T-helper 2 cell (primary cell): Measurements from ENCODE around the gene SLC50A1.

Experiments
- DNase-seq, 5 experiments: peaks; one replicate each; pipeline versions ENCODE4 v3.0.0 to v3.0.0-alpha.2; 2012 to 2022

SLC50A1 gene

DNA sequence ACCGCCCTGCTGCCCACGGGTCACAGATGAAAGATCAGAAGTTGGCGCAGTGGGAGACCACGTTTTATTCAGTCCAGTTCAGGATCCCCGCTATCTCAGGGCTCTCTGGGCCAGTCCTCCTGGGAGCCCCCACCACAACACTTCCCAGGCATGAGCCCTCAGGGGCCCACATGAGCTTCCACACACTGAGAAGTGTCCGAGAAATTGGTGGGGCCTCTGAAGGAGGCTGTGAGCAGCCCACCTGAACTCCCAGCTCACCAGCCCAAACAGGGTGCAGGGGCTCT lies 50.1 kb downstream of the SLC50A1 start:
- no peak for DNase-seq

DNA sequence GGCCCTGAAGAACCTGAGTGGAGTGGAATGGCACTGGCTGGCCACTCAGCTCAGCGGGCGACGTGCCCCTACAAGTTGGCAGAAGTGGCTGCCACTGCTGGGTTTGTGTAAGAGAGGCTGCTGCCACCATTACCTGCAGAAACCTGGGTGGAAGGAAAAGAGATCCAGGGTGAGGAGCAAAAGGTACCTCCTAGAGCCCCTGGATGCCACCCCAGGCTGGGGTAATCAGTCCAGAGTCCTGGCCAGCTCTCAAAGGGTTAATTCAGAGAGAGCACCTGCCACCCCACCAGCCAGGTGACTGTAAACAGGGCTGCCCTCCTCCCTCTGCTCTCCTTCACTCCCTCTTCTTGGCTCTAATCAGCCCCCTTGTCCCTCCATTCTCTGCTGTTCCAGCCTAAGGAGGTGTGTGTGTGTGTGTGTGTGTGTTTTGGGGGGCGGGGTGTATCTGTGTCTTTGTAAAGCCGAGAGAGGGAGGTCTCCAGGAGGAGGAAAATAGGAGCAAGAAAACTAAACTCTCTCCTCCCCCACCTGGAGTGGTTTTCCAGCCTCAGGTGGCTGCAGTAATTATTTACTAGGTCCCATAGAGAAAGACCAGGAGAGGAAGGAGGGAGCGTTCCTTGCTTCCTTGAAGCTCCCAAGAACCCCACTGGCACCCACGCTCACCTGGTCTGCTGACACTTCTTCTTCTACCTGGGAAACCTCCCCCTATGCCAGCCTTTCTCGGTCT lies 50.6 kb downstream of the SLC50A1 start:
- DNase-seq: no peak

DNA sequence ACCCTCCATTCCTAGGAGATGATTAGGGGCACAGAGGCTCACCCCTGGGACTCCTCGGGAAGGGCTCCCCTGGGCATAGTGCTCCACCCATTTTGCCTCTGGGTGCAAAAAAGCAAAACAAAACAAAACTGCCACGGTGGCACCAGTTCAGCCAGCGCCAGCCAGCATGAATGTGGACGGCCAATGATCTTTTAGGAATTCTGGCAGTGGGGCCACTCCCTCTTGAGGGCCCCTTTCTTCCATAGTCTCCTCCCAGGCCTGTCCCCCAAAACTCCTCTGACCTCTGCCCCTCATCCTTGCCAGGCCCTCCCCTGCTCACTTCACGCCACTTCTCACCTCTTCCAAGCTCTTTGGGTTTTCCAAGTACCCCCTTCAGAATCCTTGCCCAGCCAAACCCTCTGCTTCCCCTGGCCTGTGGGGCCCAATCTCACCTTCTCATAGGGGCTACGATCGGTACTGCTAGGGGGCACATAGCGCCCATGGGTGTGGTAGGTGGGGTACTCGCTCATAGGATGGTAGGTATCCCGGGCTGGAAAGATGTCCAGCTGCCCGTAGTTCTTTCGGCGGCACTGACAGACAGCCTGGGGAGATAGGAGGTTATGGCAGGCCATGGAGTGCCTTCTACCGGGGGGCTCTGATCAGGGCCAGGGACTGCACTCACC lies 51.3 kb downstream of the SLC50A1 start:
- DNase-seq: no peak

DNA sequence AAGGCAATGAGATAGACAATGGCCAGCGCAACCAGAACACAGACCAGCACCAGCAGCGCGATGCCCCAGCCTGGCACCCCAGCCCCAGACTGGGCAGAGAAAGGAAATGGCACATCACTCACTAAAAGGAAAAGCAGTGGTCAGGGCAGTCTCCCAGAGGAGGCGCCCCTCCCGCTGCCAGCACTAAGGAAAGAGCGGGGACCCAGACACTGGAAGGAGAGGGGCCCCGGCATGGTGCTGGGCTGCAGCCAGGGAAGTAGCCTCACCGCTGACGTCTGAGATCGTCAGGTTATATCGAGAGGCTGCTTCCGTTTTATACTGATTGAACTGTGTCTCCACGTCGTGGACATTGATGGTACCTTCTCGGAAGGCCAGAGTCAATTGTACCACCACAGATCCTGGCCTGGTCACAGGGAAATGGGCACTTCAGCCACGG lies 51.8 kb downstream of the SLC50A1 start:
- no peak for DNase-seq

DNA sequence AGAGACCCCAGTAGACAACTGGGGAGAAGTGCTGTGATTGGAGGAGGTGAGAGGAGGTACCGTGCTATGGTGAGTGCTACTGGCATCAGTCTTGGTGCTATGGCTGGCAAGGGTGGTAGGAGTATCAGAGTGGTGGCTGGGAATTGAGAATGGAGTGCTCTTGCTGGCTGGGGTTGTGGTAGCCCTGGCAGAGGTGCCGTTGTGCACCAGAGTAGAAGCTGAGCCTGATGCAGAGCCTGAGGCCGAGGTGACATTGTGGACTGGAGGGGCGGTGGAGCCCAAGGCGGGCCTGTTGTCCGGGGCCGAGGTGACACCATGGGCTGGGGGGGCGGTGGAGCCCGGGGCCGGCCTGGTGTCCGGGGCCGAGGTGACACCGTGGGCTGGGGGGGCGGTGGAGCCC lies 52.6 kb downstream of the SLC50A1 start:
- no peak for DNase-seq
